H1 (cell line): ENCODE measurements around the gene CNKSR2. TPM values are rescaled to one million over a fixed set of nuclear protein-coding genes. Genes with fewer than 3 reads are reported as not detected.

Source experiments
- CTBP2 ChIP-seq: IDR thresholded peaks from 2 replicates; pipeline ENCODE4 v1.7.0; 2011; ENCODE audit warnings: borderline replicate concordance, mild to moderate bottlenecking, moderate library complexity, mixed read lengths, low read length; ENCODE audit not compliant: insufficient read depth, insufficient read length
- GABPA ChIP-seq: IDR thresholded peaks from 2 replicates; pipeline ENCODE4 v1.6.1; 2011; ENCODE audit warnings: mild to moderate bottlenecking, low read length, moderate library complexity, borderline replicate concordance; ENCODE audit not compliant: insufficient read depth
- GTF2F1 ChIP-seq: IDR thresholded peaks from 2 replicates; pipeline ENCODE4 v1.6.1; 2012; ENCODE audit warnings: low read depth, low read length, improper control_type of control experiment, borderline replicate concordance
- KDM5A ChIP-seq: fragments of 200-600 bp; IDR thresholded peaks from 2 replicates; pipeline ENCODE4 v1.7.1; 2012; ENCODE audit warnings: mild to moderate bottlenecking, low read length, inconsistent platforms, mixed read lengths
- MAFK ChIP-seq: IDR thresholded peaks from 2 replicates; pipeline ENCODE4 v1.6.1; 2012; ENCODE audit warnings: low read depth, mild to moderate bottlenecking, improper control_type of control experiment, low read length
- PHF8 ChIP-seq: fragments of 200-600 bp; sonication (generic); conservative IDR thresholded peaks from 2 replicates; pipeline ENCODE4 v1.7.1; 2012; ENCODE audit warnings: low read depth, mild to moderate bottlenecking, inconsistent platforms, low read length, moderate library complexity
- POLR2AphosphoS5 ChIP-seq: IDR thresholded peaks from 2 replicates; pipeline ENCODE4 v1.6.1; 2011; ENCODE audit warnings: low read depth, low read length
- RAD21 ChIP-seq, 2 experiments: IDR thresholded peaks in 1 of 2; conservative IDR thresholded peaks in 1 of 2; 2 replicates each; pipeline ENCODE4 v1.6.1; 2011; ENCODE audit warnings: low read depth in 2 of 2, low read length in 2 of 2, improper control_type of control experiment in 1 of 2, inconsistent platforms in 1 of 2, mild to moderate bottlenecking in 1 of 2, moderate library complexity in 1 of 2
- RFX5 ChIP-seq: IDR thresholded peaks from 2 replicates; pipeline ENCODE4 v1.6.1; 2011; ENCODE audit warnings: low read depth, low read length, improper control_type of control experiment, borderline replicate concordance
- SIRT6 ChIP-seq: IDR thresholded peaks from one replicate; pipeline ENCODE4 v1.7.1; 2012; ENCODE audit warnings: low read length, inconsistent platforms
- polyA plus RNA-seq, 7 experiments: library from polyadenylated mRNA; depleted of rRNA in 3 of 7; stranded (reverse) in 5 of 7; unstranded in 2 of 7; fragments of >200 nt in 5 of 7; fragments of 200-250 nt in 2 of 7; gene quantifications; 1 replicate in 5 of 7; 2 replicates in 1 of 7; 4 replicates in 1 of 7; pipeline versions ENCODE4 v1.2.1 to v1.2.3, GENCODE V29; 2011 to 2013; ENCODE audit warnings: missing spikeins in 2 of 7, mixed read lengths in 2 of 7
- total RNA-seq: library from RNA; stranded (reverse); fragmentation: NEBNext Ultra II Directional; extraction: Animal tissue kit (Norgen Biotek cat#: 25700); gene quantifications from 2 replicates; pipeline ENCODE4 v1.2.1, GENCODE V29; 2021
- TF ChIP-seq, protein P1 (sequence below): fragments of 300-600 bp; sonication (generic); IDR thresholded peaks from 2 replicates; pipeline ENCODE4 v1.7.1; 2012; ENCODE audit warnings: low read length, moderate library complexity, mild to moderate bottlenecking, inconsistent platforms; ENCODE audit not compliant: insufficient replicate concordance

CNKSR2 gene
- total and polyA plus RNA-seq, 2 of the 8 experiments (the other 6 are each of a cell fraction or from before 2014, with no cell fraction given), result 5.5 to 16.3 TPM

DNA sequence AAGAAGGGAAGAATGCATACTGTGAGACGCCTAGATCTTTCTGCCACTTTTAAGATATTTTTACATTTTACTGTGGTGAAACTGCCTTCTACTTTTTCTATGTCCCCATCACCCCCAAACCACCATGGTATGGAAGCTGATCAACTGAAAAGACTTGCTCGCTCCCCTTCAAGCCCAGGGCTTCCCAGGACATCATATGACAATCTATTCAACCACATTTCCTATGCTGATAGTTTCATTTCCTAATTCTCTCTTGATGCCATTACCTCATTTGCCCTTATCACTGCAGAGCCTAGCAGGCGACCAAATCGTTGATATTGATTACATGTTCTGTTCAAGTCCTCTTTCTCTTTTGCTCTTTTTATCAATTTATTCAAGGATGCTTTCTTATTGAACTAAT is 324.1 kb downstream of the CNKSR2 start (continued):
- TF ChIP-seq, protein P1, sequence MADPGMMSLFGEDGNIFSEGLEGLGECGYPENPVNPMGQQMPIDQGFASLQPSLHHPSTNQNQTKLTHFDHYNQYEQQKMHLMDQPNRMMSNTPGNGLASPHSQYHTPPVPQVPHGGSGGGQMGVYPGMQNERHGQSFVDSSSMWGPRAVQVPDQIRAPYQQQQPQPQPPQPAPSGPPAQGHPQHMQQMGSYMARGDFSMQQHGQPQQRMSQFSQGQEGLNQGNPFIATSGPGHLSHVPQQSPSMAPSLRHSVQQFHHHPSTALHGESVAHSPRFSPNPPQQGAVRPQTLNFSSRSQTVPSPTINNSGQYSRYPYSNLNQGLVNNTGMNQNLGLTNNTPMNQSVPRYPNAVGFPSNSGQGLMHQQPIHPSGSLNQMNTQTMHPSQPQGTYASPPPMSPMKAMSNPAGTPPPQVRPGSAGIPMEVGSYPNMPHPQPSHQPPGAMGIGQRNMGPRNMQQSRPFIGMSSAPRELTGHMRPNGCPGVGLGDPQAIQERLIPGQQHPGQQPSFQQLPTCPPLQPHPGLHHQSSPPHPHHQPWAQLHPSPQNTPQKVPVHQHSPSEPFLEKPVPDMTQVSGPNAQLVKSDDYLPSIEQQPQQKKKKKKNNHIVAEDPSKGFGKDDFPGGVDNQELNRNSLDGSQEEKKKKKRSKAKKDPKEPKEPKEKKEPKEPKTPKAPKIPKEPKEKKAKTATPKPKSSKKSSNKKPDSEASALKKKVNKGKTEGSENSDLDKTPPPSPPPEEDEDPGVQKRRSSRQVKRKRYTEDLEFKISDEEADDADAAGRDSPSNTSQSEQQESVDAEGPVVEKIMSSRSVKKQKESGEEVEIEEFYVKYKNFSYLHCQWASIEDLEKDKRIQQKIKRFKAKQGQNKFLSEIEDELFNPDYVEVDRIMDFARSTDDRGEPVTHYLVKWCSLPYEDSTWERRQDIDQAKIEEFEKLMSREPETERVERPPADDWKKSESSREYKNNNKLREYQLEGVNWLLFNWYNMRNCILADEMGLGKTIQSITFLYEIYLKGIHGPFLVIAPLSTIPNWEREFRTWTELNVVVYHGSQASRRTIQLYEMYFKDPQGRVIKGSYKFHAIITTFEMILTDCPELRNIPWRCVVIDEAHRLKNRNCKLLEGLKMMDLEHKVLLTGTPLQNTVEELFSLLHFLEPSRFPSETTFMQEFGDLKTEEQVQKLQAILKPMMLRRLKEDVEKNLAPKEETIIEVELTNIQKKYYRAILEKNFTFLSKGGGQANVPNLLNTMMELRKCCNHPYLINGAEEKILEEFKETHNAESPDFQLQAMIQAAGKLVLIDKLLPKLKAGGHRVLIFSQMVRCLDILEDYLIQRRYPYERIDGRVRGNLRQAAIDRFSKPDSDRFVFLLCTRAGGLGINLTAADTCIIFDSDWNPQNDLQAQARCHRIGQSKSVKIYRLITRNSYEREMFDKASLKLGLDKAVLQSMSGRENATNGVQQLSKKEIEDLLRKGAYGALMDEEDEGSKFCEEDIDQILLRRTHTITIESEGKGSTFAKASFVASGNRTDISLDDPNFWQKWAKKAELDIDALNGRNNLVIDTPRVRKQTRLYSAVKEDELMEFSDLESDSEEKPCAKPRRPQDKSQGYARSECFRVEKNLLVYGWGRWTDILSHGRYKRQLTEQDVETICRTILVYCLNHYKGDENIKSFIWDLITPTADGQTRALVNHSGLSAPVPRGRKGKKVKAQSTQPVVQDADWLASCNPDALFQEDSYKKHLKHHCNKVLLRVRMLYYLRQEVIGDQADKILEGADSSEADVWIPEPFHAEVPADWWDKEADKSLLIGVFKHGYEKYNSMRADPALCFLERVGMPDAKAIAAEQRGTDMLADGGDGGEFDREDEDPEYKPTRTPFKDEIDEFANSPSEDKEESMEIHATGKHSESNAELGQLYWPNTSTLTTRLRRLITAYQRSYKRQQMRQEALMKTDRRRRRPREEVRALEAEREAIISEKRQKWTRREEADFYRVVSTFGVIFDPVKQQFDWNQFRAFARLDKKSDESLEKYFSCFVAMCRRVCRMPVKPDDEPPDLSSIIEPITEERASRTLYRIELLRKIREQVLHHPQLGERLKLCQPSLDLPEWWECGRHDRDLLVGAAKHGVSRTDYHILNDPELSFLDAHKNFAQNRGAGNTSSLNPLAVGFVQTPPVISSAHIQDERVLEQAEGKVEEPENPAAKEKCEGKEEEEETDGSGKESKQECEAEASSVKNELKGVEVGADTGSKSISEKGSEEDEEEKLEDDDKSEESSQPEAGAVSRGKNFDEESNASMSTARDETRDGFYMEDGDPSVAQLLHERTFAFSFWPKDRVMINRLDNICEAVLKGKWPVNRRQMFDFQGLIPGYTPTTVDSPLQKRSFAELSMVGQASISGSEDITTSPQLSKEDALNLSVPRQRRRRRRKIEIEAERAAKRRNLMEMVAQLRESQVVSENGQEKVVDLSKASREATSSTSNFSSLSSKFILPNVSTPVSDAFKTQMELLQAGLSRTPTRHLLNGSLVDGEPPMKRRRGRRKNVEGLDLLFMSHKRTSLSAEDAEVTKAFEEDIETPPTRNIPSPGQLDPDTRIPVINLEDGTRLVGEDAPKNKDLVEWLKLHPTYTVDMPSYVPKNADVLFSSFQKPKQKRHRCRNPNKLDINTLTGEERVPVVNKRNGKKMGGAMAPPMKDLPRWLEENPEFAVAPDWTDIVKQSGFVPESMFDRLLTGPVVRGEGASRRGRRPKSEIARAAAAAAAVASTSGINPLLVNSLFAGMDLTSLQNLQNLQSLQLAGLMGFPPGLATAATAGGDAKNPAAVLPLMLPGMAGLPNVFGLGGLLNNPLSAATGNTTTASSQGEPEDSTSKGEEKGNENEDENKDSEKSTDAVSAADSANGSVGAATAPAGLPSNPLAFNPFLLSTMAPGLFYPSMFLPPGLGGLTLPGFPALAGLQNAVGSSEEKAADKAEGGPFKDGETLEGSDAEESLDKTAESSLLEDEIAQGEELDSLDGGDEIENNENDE, result no peak
- TF ChIP-seq RFX5 (no peak), GTF2F1 (no peak), MAFK (no peak), KDM5A (no peak), SIRT6 (no peak), POLR2AphosphoS5 (no peak), PHF8 (no peak), GABPA (no peak), RAD21 (IDR thresholded peaks at IDR 0.05 in 1 of 2, conservative IDR thresholded peaks at IDR 0.05 in 1 of 2; ENCODE audit: low read depth in 2 of 2, low read length in 2 of 2) (no peak), CTBP2 (no peak)
